ENCODE measurements around the gene KDM5A.
"Not testable (repeated sequence)": the region's sequence is repeated elsewhere in the genome, so short reads cannot be mapped to it uniquely, and the experiment has no call there.

The KDM5A gene

DNA sequence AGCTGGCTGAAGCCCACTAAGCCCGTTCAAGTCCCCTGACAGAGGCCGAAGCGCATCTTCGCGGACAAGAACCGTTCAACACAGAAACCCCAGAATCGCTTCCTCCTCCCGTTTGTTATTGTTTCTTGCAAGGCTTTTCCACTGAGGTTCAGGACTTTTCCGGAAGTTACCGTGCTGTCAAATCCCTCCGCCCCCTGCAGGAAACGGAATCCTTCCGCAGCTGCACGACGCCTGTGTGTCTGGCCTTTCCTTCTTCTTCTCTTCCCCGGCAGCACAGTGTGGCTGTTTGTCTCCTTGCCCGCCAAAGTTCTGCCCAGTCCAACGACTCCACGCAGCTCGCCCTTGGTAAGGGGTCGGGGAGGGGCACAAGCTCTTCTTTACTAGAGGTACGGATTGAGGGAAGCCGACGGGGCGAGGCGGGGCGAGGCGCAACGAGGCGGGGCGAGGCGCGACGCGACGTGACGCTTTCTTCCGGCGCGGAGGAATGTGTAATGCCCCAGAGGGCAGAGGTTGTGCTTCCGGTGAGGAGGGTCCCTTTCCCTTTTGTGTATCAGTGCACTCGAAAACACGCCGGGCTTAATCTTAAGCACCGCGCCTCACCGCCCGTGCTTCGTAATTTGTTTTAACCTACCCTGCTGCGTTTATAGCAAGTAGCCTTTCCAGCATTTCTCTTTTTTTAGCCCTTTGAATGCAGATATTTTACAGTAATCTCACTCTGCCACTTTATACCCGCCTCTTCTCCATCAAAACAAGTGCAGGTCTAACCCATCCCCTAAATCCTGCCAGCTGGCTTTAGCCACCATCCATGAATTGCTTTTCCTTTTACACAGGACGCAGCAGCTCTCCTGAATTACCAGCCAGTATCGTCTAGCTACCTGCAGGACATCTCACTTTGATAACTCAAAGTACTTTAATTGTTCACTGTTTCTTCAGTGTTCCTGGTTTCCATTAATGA is at the start of gene KDM5A:
TSS of gene KDM5A (minus strand) at position 179 of the 955 bp plus-strand sequence. CDS start 229 bp downstream, outside the sequence.
- no peak for DNase-seq

DNA sequence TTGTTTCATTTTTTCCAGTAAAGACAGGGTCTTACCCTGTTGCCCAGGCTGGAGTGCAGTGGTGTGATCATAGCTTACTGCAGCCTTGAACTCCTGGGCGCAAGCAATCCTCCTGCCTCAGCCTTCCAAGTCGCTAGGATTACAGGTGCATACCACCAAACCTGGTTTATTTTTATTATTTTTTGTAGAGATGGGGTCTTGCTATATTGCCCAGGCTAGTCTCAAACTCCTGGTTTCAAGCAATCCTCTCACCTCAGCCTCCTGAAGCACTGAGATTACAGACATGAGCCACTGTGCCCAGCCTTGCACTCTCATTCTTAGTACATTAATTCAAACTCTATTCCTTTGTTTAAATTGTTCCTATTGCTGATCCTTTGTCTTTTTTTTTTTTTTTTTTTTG is 46.6 kb upstream of the KDM5A start:
- DNase-seq, result not testable (repeated sequence)

DNA sequence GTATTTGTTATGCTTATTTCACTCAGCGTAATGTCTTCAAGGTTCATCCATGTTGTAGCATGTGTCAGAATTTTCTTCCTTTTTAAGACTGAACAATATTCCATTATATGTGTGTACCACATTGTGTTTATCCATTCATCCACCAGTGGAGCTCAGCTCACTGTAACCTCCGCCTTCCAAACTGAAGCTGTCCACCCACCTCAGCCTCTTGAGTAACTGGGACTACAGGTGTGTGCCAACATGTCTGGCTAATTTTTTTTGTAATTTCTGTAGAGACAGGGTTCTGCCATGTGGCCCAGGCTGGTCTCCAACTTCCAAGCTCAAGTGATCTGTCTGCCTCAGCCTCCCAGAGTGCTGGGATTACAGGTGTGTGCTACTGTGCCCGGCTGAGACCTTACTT is 33.4 kb upstream of the KDM5A start:
- DNase-seq, result no peak

DNA sequence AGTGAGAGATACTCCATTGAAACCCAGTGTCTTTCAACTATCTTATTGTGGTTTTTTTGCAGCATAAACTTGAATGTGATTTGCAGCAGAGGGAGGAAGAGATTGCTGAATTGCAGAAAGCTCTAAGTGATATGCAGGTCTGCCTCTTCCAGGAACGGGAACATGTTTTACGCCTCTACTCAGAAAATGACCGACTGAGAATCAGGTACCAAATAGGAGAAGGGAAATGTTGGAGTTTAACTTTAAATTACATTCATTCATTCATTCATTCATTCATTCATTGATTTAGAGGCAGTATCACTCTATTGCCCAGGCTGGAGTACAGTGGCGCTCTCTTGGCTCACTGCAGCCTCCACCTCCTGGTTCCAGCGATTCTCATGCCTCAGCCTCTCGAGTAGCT is 29.3 kb upstream of the KDM5A start:
- DNase-seq, result no peak

DNA sequence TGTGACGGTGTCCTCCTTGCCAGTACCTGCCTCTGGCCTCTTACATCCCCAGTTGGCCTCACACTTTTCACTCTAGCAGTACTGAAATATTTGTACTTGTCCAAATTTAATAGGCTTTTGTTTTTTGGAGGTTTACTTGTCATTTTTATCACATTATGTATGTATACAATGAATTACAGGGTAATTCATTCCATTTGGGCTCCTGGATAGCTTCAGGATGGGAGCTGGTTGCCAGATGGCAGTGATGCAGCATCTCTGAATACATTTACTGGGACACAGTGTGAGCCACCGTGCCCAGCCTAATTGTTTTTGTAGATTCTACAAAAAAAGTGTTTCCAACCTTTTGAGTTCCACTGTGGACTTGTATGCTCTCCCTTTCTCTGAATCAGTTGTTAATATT is 25.7 kb upstream of the KDM5A start:
- DNase-seq, result no peak

DNA sequence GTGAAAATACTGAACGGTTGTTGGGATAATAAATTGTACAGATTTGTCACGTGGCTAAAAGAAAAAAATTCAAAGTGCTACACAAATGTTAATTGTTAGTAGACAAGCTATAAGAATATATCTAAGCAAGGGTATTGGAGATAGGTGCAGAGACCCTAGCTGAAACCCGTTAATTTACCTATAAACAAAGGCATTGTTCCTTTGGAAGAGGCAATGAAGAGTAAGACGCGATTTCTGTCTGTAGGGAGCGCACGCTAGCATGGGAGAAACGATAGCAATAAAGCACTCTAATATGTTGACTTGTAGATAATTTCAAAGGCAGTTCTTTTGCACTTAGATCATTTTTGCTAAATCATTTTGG is 12.9 kb upstream of the KDM5A start:
- no peak for DNase-seq

DNA sequence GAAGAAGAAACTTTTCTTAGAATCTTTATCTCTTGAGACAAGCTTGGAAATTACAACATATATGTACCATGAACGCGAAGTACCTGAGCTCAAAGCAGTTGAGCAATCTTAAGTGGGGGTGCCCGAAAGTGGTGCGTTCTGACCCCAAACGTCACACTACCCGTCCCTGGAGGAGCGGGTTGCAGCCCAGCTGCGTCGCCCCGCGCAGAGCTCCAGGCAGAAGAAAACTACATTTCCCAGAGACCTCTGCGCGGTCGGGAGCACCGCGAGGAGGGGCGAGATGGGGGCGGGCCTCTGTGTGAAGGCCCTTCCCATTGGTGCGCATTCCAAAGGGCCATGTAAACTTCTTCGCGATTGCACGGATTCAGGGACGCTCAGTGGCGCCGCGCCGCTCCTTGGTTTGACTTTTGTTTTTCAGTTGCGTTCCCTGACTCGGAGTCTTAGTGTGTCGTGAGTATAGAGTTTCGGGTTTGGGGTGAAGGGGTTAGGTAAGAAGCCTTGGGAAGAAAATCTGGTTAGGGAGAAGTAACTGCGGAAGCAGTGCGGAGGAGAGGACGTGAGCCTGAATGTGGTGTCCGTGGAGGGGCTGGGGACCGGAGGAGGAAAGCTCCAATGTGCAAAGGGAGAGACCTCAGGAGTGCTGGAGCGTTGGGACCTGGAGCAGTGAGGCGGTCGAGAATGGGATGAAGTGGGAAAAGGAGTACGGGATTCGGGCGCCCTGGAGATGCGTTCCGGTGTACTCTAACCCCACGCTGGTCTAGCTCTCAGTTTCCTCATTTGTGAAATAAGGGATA is 12.3 kb upstream of the KDM5A start, which contains the start of gene CCDC77:
TSS of gene CCDC77 (plus strand) at position 410 of the 794 bp plus-strand sequence. CDS start 7,740 bp downstream, outside the sequence.
- DNase-seq, result no peak

DNA sequence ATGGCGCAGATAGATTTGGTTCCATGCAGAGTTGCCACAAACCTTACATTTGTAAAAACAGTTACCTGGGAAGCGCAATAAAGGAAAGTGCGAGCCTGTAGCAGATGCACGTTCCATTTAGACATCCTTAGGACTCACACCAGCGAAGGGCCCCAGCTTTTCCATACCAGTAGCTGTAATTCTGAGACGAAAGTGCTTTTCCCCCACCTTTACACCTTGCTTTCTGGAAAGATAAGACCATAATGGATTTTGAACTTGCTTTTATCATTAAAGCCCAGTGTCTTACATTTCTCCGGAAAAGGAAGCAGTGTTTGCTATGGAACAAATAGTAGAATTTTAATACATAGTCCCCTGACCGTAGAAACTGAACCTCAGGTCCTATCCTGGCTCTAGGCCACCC is 11.7 kb upstream of the KDM5A start:
- no peak for DNase-seq

DNA sequence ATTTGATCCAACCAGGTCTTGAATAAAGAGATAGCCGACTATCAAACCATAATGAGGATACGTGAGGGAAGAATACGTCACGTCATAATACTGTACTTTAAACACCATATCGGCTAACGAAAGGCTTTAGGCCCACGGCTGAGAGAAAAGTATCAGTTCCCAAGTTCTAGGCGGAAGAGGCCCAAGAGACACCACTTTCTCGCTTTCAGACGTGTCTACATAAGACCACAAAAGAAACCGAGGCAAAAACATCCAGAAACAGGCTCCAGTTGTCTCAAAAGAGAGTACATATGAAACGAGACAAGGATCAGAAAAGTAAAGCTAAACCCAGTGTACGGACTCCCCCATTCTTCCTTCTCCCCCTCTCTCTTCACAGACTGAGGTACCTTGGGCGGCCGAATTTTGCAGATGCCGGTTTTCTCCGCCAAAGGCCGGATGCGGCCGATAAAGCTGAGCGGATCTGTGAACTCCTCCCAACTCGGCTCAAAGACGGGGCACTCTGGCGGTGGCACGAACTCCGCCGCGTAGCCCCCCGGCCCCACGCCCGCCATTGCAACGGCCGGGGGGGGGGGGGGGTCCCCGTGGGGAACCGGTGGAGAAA is 479 bp downstream of the KDM5A start:
- DNase-seq, result no peak

DNA sequence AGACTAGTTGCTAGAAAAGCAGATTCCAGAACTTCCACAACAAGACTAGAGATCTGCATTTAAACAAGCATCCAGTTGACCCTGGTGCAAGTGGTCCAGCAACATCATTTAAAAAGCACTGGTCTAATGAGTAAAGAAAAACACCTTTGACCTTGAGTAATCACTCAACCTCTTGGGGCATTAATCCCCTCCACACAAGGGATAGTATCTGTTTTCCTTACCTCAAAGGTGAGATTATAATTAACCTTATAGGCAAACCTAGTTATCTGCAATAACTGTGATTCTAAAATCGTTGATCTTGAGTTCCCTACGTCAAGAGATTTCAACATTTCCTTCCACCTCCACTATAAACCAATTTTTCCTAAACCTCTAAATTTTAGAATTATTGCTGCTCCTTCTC is 1.1 kb downstream of the KDM5A start:
- DNase-seq, result no peak

DNA sequence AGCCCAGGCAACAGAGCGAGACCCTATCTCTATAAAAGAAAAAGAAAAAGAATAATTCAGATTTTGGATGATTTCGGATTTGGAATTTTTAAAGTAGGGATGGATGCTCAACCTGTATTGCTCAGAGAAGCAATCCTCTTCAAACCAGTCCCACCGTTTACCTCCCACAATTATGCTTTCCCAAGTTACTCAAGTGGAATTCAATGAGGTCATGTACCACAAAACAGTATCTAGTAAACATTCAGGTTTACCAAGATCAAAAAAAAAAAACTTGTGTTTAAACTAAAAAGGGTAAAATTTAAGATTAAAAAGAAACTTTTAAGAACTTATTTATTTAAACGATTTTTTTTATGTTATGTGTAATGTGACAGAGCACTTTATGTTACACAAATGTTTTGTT is 2.5 kb downstream of the KDM5A start:
- no peak for DNase-seq

DNA sequence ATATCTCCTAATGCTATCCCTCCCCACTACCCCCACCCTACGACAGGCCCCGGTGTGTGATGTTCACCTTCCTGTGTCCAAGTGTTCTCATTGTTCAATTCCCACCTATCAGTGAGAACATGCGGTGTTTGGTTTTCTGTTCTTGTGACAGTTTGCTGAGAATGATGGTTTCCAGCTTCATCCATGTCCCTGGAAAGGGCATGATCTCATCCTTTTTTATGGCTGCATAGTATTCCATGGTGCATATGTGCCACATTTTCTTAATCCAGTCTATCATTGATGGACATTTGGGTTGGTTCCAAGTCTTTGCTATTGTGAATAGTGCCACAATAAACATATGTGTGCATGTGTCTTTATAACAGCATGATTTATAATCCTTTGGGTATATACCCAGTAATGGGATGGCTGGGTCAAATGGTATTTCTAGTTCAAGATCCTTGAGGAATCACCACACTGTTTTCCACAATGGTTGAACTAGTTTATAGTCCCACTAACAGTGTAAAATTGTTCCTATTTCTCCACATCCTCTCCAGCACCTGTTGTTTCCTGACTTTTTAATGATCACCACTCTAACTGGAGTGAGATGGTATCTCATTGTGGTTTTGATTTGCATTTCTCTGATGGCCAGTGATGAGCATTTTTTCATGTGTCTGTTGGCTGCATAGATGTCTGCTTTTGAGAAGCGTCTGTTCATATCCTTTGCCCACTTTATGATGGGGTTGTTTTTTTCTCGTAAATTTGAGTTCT is 18.2 kb downstream of the KDM5A start:
- not testable (repeated sequence) for DNase-seq

DNA sequence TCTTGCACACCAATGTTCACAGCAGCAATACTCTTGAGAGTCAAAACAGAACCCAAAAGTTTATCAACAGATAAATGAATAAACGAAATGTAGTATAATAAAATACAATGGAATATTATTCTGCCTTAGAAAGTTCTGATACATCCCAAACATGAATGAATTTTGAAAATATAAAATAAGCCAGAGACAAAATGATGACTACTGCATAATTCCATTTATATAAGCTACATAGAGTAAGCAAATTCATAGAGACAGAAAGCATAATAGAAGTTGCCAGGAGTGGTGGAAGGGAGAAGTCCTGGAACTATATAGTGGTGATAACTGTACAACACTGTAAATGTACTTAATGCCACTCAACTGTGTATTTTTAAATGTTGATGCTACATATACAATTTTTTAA is 21.1 kb downstream of the KDM5A start:
- DNase-seq, result no peak

DNA sequence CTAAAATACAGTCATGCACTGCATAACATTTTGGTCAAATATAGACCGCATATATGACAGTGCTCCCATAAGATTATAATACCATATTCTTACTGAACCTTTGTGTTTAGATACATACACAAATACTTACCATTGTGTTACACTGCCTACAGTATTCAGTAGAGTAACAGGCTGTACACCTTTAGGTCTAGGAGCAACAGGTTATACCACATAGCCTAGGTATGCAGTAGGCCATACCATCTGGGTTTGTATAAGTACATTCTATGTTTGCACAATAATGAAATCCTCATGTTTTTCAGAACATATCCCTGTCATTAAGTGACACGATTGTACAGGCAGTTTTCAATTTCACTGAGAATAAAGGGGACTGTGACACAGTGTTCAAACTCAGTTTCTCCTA is 22.3 kb downstream of the KDM5A start:
- DNase-seq, result no peak

DNA sequence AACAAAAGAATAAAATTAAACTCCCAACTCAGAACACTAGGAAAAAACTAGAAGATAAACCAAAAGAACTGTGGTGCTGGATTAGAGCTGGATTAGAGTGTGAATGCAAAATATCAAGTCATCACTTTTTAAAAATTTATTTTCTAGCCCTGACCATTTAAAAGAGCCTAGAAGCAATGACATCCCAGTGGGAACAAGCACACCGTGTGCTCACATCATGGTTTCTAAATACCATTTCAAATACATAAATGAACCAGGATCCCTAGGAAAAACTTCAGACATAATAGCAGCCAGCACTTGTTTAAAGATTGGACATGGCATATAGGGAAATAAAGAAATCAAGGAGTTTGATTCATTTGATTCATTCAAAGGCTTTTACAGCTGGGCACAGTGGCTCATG is 30.0 kb downstream of the KDM5A start:
- no peak for DNase-seq

DNA sequence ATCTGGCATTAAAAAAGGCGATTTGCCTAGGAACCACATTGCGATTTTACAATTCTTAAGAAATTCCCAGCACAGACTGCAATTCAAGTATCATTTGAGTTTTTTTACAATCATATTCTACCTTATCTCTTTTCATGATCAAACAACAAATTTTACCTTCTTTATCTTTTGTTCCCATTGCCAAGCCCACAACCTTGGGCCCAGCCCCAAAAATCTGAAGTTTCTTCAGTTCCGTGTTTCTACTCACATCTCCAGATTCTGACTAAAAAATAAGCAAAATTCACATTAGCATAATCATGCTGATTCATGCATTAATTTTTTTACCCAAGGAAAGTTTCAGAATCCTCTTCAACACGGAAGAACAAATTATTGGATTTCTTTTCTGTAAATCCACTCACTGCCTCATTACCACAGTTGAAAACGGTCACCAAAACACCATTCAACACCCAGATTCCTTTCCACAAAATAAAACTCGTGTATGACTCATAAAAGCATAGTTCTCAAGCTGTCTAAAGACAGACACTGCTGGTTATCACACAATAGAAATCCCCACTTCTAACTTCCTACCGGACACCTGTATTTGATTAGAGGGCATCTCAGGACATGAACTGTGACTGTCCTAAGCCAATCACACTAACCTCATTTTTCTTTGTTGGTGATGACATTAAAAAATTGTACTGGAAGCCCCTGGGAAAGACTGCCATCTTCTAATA is 32.7 kb downstream of the KDM5A start:
- no peak for DNase-seq

DNA sequence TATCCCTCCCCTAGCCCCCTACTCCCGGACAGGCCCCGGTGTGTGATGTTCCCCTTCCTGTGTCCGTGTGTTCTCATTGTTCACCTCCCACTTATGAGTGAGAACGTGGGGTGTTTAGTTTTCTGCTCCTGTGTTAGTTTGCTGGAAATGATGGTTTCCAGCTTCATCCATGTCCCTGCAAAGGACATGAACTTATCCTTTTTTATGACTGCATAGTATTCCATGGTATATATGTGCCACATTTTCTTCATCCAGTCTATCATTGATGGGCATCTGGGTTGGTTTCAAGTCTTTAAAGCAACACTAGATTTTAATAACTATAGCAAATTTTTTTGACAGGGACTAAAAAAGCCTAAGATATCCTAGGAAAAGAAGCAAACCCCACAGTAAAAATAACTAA is 37.9 kb downstream of the KDM5A start:
- not testable (repeated sequence) for DNase-seq

DNA sequence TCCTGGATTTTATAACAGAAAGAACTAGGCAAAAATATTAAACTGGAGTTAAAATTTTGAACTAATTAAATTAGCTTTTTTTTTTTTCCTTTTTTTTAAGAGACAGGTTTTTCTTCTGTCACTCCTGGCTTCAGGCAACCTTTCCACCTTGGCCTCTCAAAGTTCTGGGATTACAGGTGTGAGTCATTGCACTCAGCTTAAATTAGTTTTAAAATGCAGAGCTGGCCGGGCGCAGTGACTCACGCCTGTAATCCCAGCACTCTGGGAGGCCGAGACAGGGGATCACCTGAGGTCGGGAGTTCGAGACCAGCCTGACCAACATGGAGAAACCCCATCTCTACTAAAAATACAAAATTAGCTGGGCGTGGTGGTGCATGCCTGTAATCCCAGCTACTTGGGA is 39.5 kb downstream of the KDM5A start:
- DNase-seq, result not testable (repeated sequence)

DNA sequence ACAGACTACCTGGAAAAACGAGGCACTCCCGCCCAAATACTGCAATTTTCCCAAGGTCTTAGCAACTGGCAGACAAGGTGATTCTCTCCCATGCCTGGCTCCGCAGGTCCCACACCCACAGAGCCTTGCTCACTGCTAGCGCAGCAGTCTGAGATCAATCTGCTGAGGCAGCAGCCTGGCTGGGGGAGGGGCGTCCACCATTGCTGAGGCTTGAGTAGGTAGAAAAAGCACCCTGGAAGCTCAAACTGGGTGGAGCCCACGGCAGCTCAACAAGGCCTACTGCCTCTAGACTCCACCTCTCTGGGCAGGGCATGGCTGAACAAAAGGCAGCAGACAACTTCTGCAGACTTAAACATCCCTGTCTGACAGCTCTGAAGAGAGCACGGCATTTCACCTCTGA is 46.1 kb downstream of the KDM5A start:
- DNase-seq, result not testable (repeated sequence)

DNA sequence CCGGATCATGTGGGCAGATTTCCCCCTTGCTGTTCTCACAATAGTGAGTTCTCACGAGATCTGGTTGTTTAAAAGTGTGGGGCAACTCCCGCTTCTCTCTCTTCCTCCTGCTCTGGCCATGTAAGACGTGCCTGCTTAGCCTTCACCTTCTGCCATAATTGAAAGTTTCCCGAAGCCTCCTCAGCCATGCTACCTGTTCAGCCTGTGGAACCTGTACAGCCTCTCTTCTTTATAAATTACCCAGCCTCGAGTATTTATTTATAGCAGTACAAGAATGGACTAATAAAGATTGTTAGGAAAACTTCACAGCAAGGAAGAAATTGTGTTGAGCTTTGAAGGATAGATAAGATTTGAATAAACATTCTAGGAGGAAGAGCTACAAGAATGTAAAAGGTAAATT is 52.1 kb downstream of the KDM5A start:
- DNase-seq, result no peak

DNA sequence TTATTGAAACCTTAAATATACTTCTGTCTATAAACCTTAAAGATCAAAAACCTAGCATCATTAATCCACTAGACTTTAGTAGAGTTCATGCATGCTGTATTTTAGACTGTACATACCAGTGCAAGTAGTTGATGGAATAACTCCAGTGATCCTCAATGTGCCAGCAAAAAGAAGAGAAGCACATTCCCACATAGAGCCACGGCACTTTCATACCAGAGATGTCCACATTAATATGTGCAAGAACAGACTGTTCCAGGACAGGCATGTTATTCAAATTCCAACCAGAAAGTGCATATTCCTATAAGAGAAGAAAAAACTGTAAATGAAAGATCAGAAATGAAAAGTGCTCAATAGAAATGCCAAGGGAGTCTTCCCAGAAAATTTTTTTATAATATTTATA is 55.0 kb downstream of the KDM5A start:
- no peak for DNase-seq

DNA sequence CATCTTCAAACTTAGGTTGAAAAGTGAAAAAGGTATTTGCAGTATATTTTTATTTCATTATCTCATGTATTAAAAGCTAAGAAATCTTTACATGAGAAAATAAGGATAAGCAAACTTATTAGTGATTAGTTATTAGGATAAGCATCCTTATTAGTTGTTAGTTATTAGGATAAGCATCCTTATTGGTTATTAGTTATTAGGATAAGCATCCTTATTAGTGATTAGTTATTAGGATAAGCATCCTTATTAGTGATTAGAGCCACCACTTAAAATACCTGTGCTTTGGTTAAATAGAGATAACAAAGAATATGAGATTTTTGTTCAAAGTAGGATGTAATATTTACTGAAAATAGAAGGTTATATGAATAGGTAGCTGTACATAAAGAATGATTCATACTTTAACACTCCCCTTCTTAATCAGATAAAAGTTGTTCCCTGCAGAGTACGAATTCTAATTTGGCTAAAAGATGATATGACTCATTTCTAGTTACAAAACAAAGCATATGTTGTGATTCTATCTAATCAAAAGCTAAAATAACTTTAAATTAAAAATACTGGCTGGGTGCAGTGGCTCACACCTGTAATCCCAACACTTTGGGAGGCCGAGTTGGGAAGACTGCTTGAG is 56.4 kb downstream of the KDM5A start:
- no peak for DNase-seq

Measured in NCI-H2081 treated with DMSO at 0.1 percent for 48 hours (cell line).